Transverse colon (tissue), 4 donors: Measurements from ENCODE around the gene KAZALD1. TPM values are rescaled to one million over a fixed set of nuclear protein-coding genes. Genes with fewer than 3 reads are reported as not detected.

Source experiments
- DNase-seq: peaks from one replicate; pipeline ENCODE4 v3.0.0-alpha.2; 2019
- H3K27ac ChIP-seq, 4 donors: fragments of 200-600 bp; sonication (generic); 2 replicates each; pipeline ENCODE4 v1.5.1; 2016 to 2018; ENCODE audit warnings: inconsistent platforms in 4 of 4
- H3K27me3 ChIP-seq: fragments of 200-600 bp; sonication (generic); 2 replicates; pipeline ENCODE4 v1.5.1; 2017; ENCODE audit warnings: inconsistent platforms
- H3K36me3 ChIP-seq, 4 donors: fragments of 200-600 bp; sonication (generic); 2 replicates each; pipeline ENCODE4 v1.5.1; 2017 to 2019; ENCODE audit warnings: inconsistent platforms in 4 of 4
- H3K4me1 ChIP-seq, 4 donors: fragments of 200-600 bp; sonication (generic); 2 replicates each; pipeline ENCODE4 v1.5.1; 2017 to 2020; ENCODE audit warnings: inconsistent platforms in 4 of 4
- H3K4me3 ChIP-seq, 4 donors: fragments of 200-600 bp; sonication (generic); 1 replicate in 1 of 4; 2 replicates in 3 of 4; pipeline versions ENCODE4 v1.5.1 to v1.6.1; 2017 to 2019; ENCODE audit warnings: inconsistent platforms in 4 of 4
- H3K9me3 ChIP-seq, 2 donors: fragments of 200-600 bp; sonication (generic); 2 replicates each; pipeline ENCODE4 v1.5.1; 2017 to 2019; ENCODE audit warnings: inconsistent platforms in 2 of 2
- EP300 ChIP-seq: sonication (generic); formaldehyde crosslinking; IDR thresholded peaks from one replicate; pipeline ENCODE4 v1.6.1; 2017; ENCODE audit warnings: antibody characterized with exemption, low read depth
- POLR2A ChIP-seq: fragments of 450-650 bp; IDR thresholded peaks from one replicate; pipeline ENCODE4 v1.6.1; 2016; ENCODE audit warnings: antibody characterized with exemption, mild to moderate bottlenecking, moderate library complexity
- POLR2AphosphoS5 ChIP-seq, 3 donors: sonication (generic); formaldehyde crosslinking; IDR thresholded peaks; one replicate each; pipeline ENCODE4 v1.6.1; 2016; ENCODE audit warnings: antibody characterized with exemption in 3 of 3
- WGBS, 2 donors: methylation state at CpG; one replicate each; pipeline ENCODE4 v1.1.5; 2018; ENCODE audit warnings: low coverage in 1 of 2; 5-methylcytosine and 5-hydroxymethylcytosine counted together
- in situ Hi-C, 4 donors: fragments of 200-750 bp; cut with MboI; loops; one replicate each; pipeline versions ENCODE4 v1.15.0 to v1.15.1; 2017; ENCODE audit warnings: low sequenced_read_pairs in 3 of 4, low pct_ligation_motif_present in 1 of 4, low pct_unique_long_range_greater_than_20kb in 1 of 4
- intact Hi-C: fragments of 100-400 bp; cut with DNase I; formaldehyde crosslinking; loops from one replicate; pipeline ENCODE4 v1.15.1; 2023; ENCODE audit warnings: low total_unique reads
- total RNA-seq, 4 donors: library from RNA; depleted of rRNA; stranded (reverse); fragments of >200 nt; gene quantifications; one replicate each; pipeline ENCODE4 v1.1.0, GENCODE V29; 2016
- TF ChIP-seq, protein P1 (sequence below), 5 experiments: fragments of 200-600 bp in 3 of 5; fragments of 450-650 bp in 2 of 5; sonication (generic) in 3 of 5; IDR thresholded peaks; 1 replicate in 2 of 5; 2 replicates in 3 of 5; pipeline ENCODE4 v1.5.1; 2016 to 2017; ENCODE audit warnings: antibody characterized with exemption in 5 of 5, inconsistent platforms in 3 of 5, mild to moderate bottlenecking in 2 of 5, moderate library complexity in 1 of 5

KAZALD1 gene
- total RNA-seq, 4 donors from 2014 or later = 3.8 to 18.8 (median 10.0) TPM

DNA sequence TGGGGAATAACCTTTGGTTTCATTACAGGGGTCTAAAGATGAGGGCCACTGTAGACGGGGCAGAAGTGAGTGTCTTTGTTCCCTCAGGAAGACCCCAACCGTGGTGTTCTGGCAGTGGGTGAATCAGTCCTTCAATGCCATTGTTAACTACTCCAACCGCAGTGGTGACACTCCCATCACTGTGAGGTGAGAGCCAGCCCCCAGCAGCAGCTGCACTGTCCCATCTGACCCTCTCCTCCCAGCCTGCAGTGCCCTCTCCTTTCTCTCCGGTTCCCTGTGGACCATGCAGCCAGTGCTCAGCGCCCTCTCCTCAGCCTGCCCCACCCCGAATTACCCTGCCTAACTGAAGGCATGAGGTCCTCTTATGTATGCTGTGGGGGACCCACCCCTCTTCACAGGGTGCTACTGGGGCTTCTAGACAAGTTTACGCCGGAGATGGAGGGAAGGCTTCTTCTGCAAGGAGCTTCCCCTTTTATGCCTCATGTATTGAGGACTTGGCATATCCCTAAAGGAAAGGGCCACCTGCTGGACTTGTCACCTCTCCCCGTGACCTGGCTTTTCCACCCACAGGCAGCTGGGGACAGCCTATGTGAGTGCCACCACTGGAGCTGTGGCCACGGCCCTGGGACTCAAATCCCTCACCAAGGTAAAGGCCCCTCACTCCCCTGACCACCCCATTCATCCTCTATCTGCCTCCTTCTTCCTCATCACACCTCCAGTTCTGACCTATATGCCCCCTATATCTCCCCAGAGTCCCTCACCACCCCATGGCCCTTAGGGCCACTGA, 25.7 kb upstream of the KAZALD1 start:
- no peak overlapping the region for H3K27ac ChIP-seq
- no peaks in the 10 kb centered on the region for H3K27me3 ChIP-seq
- peaks cover 5 to 25% (median 16%) of the 10 kb centered on the region in 4 donors for H3K4me1 ChIP-seq
- no peak overlapping the region for H3K4me3 ChIP-seq
- no peak for DNase-seq
- intact Hi-C loops (no loop called here), in situ Hi-C loops (no loop called here)
- H3K36me3 ChIP-seq = peaks cover 0 to 8% (median 3%) of the 10 kb centered on the region in 4 donors
- TF ChIP-seq, protein P1, sequence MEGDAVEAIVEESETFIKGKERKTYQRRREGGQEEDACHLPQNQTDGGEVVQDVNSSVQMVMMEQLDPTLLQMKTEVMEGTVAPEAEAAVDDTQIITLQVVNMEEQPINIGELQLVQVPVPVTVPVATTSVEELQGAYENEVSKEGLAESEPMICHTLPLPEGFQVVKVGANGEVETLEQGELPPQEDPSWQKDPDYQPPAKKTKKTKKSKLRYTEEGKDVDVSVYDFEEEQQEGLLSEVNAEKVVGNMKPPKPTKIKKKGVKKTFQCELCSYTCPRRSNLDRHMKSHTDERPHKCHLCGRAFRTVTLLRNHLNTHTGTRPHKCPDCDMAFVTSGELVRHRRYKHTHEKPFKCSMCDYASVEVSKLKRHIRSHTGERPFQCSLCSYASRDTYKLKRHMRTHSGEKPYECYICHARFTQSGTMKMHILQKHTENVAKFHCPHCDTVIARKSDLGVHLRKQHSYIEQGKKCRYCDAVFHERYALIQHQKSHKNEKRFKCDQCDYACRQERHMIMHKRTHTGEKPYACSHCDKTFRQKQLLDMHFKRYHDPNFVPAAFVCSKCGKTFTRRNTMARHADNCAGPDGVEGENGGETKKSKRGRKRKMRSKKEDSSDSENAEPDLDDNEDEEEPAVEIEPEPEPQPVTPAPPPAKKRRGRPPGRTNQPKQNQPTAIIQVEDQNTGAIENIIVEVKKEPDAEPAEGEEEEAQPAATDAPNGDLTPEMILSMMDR (IDR thresholded peaks at IDR 0.05) = no peak
- no peak for TF ChIP-seq POLR2A
- TF ChIP-seq EP300 = no peak
- TF ChIP-seq POLR2AphosphoS5 (IDR thresholded peaks at IDR 0.05) = no peak
- no peaks in the 10 kb centered on the region for H3K9me3 ChIP-seq
- 75 to 80% methylated on average over 6 of the region's 10 CpGs for WGBS, 2 donors

DNA sequence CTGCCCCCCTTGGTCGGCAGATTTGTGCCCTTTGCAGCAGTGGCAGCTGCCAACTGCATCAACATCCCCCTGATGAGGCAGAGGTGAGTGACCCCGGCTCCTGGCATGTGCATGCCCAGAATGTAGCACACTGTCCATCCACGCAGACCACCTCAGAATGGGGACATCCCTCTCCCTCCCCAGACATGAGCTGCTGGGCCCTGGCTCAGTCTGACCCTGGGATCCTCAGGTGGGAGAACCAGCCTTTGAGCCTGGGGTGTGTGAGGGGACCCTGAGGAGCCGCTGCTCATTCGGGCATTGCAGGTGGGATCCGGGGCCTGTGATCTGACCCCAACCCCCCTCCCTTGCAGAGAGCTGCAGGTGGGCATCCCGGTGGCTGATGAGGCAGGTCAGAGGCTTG, 25.1 kb upstream of the KAZALD1 start:
- no peak for DNase-seq
- Histone ChIP-seq H3K4me1 (peaks cover 5 to 25% (median 18%) of the 10 kb centered on the region in 4 donors), H3K4me3 (no peak overlapping the region), H3K9me3 (no peaks in the 10 kb centered on the region), H3K27ac (no peak overlapping the region), H3K27me3 (no peaks in the 10 kb centered on the region), H3K36me3 (peaks cover 0 to 8% (median 3%) of the 10 kb centered on the region in 4 donors)
- TF ChIP-seq POLR2A (no peak), EP300 (no peak)
- TF ChIP-seq, protein P1 (IDR thresholded peaks at IDR 0.05) = no peak
- intact Hi-C loops = no loop called here
- 76% methylated on average over 6 of the region's 7 CpGs; no CpG with 5 or more reads in 1 of the 2 donors for WGBS, 2 donors
- in situ Hi-C loops = no loop called here

DNA sequence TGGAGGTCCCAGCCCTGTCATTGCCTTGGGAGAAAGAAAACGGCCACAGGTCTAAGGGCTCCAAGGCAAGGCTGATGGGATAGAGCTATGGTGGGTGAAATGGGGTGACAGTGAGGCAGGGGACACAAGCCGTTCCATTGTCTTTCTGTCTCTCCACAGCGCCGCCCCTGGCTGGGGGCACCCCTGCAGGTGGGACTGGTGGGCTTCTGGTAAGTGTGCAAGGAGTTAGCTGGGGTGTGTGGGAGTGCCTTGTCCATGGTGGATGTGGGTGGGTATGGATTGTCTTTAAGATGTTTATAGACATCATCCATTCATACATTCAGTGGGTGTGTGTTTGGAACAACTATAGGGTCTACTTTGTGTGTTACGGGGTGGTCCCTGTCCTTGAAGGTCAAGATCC, 23.3 kb upstream of the KAZALD1 start:
- intact Hi-C loops = no loop called here

DNA sequence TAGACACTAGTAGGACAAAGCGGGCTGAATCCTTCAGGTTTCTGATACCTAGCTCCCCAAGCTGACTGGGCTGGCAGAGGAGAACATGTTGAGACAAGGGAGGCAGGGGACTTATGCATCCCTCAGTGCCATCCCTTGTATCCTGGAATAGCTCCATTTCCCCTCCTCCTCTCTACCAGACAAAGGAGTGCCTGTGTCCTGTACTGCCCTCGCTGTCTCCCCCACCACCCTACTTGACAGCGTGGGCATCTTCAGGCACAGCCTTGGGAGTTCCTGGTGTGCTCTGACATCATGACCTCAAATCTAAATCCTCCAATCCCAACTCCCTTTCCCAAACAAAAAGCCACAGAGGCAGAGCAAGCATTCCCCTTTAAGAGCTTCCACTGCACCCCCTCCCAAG, 21.7 kb upstream of the KAZALD1 start:
- no peaks in the 10 kb centered on the region for H3K9me3 ChIP-seq
- no peak for DNase-seq
- peaks cover 0 to 8% (median 3%) of the 10 kb centered on the region in 4 donors for H3K36me3 ChIP-seq
- no peak overlapping the region for H3K4me3 ChIP-seq
- no peaks in the 10 kb centered on the region for H3K27me3 ChIP-seq
- H3K27ac ChIP-seq = no peak overlapping the region
- TF ChIP-seq POLR2AphosphoS5 (IDR thresholded peaks at IDR 0.05) = no peak
- no peak for TF ChIP-seq POLR2A
- no peak for TF ChIP-seq EP300
- TF ChIP-seq, protein P1 (IDR thresholded peaks at IDR 0.05) = no peak
- in situ Hi-C loops = no loop called here
- peaks cover 6 to 25% (median 17%) of the 10 kb centered on the region in 4 donors for H3K4me1 ChIP-seq
- WGBS, 2 donors = 90 to 100% methylated on average over 1 to 3 of the region's 3 CpGs
- intact Hi-C loops = no loop called here

More for the DNA sequence above, 23.3 kb upstream of the KAZALD1 start:
- H3K36me3 ChIP-seq = peaks cover 0 to 8% (median 3%) of the 10 kb centered on the region in 4 donors
- no peak for TF ChIP-seq POLR2AphosphoS5 (IDR thresholded peaks at IDR 0.05)
- TF ChIP-seq, protein P1 (IDR thresholded peaks at IDR 0.05) = no peak
- no peak for TF ChIP-seq EP300
- TF ChIP-seq POLR2A = no peak
- H3K27me3 ChIP-seq = no peaks in the 10 kb centered on the region
- no peaks in the 10 kb centered on the region for H3K9me3 ChIP-seq
- H3K27ac ChIP-seq = no peak overlapping the region
- WGBS, 2 donors = 75% methylated on average over 5 of the region's 5 CpGs; no CpG with 5 or more reads in 1 of the 2 donors
- in situ Hi-C loops = no loop called here
- H3K4me1 ChIP-seq = peaks cover 6 to 21% (median 14%) of the 10 kb centered on the region in 4 donors
- DNase-seq = no peak
- no peak overlapping the region for H3K4me3 ChIP-seq
